ENCODE data around the gene NR4A2. TPM values are rescaled to one million over a fixed set of nuclear protein-coding genes. Genes with fewer than 3 reads are reported as not detected.

The NR4A2 gene
- total RNA-seq, 1 donor from 2014 or later = 4.0 TPM

DNA sequence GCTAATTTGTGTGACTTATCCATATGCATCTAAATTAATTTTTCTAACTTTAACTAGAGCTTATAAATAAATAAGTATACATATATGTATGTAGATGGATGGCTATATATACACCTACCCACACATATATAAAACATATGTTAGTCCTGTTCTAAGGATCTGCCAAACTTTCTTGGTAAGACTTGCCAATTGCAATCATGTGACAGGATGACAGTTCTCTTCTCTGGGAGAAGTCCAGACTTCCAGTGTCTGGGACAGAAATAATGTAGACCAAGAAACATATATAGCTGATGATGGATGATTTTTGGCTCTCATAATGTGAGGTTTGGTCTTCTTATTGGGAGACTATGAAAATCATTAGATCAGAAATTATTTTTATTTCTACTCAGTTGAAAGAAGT is 30.6 kb upstream of the NR4A2 start:
- H3K4me1 ChIP-seq = no peaks in the 10 kb centered on the region
- no peak for DNase-seq
- H3K27me3 ChIP-seq (ENCODE audit: low read depth) = no peaks in the 10 kb centered on the region
- TF ChIP-seq, protein P1, sequence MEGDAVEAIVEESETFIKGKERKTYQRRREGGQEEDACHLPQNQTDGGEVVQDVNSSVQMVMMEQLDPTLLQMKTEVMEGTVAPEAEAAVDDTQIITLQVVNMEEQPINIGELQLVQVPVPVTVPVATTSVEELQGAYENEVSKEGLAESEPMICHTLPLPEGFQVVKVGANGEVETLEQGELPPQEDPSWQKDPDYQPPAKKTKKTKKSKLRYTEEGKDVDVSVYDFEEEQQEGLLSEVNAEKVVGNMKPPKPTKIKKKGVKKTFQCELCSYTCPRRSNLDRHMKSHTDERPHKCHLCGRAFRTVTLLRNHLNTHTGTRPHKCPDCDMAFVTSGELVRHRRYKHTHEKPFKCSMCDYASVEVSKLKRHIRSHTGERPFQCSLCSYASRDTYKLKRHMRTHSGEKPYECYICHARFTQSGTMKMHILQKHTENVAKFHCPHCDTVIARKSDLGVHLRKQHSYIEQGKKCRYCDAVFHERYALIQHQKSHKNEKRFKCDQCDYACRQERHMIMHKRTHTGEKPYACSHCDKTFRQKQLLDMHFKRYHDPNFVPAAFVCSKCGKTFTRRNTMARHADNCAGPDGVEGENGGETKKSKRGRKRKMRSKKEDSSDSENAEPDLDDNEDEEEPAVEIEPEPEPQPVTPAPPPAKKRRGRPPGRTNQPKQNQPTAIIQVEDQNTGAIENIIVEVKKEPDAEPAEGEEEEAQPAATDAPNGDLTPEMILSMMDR (IDR thresholded peaks at IDR 0.05) = no peak
- no peaks in the 10 kb centered on the region for H3K36me3 ChIP-seq
- ATAC-seq = no peak
- intact Hi-C loops (cut with DNase I) = no loop called here
- no peaks in the 10 kb centered on the region for H3K9me3 ChIP-seq
- H3K4me3 ChIP-seq = no peak overlapping the region
- H3K27ac ChIP-seq = no peak overlapping the region

DNA sequence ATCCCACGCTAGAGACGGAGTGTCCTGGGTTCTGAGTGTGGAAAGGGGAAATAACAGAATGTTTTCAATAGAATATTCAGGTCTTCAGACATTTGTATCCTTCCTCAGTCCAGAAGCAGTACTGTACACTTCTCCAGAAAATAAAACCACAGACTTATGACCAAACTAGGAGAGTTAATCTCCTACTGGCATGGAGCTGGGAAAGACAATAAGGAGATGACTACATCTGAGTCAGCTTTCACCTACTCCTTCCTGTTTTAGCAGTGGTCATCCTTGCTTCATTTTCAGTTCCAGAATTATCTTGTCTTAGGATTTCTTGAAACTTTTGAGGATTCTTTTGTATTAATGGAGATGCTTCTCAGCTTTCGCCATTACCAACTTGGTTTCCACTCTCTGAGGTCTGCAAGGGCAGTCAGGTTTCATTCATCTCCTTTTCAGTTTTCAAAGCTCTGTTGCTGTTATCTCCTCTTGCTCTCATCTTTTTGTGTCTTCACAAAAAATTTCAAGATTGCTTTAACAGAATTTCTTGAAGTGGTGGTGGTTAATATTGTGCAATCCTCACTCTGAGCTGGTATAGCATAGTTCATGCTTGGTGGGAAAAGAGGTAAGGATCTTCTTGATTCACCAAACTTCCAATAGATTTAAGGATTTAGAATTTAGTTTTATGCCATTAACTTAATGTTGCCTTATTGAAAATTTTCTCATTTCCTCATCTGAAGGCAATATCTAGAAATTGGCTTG is 23.7 kb upstream of the NR4A2 start:
- TF ChIP-seq, protein P1 (IDR thresholded peaks at IDR 0.05) = no peak
- no peaks in the 10 kb centered on the region for H3K4me1 ChIP-seq
- DNase-seq (no peak), ATAC-seq (peak; percentile 42 to 51)
- H3K27me3 ChIP-seq (ENCODE audit: low read depth) = no peaks in the 10 kb centered on the region
- no peak overlapping the region for H3K27ac ChIP-seq
- H3K9me3 ChIP-seq = no peaks in the 10 kb centered on the region
- H3K36me3 ChIP-seq = no peaks in the 10 kb centered on the region
- intact Hi-C loops (cut with DNase I) = no loop called here
- H3K4me3 ChIP-seq = no peak overlapping the region

DNA sequence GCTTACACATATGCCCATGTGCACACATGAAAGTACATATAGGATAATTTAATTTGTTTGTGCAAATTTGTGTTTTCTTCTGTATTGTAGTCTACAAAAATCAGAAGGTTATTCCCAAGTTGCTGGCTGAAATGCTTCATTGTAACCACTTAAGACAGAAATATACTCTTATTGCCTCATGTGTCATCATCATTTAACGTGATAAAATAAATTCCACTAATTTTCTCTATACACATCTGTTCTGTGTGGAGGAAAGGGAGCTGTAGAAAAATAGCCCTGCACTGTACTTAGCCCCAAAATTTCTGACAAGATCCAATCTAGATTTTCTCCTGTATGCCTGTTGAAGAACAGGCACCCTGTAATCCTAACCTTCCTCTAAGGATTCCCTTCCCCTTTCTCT is 20.4 kb upstream of the NR4A2 start:
- ATAC-seq = no peak
- H3K27me3 ChIP-seq (ENCODE audit: low read depth) = no peaks in the 10 kb centered on the region
- no peak for DNase-seq
- H3K4me3 ChIP-seq = no peak overlapping the region
- no peaks in the 10 kb centered on the region for H3K4me1 ChIP-seq
- H3K9me3 ChIP-seq = no peaks in the 10 kb centered on the region
- TF ChIP-seq, protein P1 (IDR thresholded peaks at IDR 0.05) = no peak
- H3K27ac ChIP-seq = no peak overlapping the region
- no peaks in the 10 kb centered on the region for H3K36me3 ChIP-seq
- intact Hi-C loops (cut with DNase I) = no loop called here

DNA sequence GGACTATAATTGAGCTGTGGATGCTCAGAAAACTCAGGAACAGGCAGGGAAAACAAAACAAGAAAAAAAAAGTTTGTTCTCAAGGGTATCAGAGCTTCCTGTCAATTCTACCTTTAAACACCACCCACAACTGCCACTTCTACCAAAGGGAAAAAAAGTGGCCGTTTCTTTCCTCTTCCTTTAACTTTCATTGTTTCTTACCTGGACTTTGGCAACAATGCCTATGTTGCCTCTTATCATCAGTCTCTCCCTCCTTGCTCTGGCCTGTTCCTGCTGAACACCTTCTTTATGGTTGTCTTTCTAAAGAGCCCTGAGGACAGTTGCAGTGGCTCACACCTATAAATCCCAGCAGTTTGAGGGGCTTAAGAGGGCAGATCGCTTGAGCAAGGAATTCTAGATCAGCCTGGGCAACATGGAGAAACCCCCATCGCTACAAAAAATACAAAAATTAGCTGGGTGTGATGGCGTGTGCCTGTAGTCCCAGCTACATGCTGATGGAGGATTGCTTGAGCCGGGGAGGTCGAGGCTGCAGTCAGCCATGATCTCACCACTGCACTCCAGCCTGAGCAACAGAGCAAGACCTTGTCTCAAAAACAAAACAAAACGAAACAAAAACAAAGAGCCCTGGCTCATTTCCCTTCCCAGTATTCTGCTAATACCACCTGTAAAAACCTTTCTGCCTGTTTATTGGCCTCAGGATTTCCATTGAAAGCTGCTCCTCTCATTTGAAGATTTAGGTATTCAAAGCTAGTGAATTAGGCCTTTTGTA is 18.0 kb upstream of the NR4A2 start:
- no peaks in the 10 kb centered on the region for H3K4me1 ChIP-seq
- DNase-seq (no peak), ATAC-seq (no peak)
- H3K27ac ChIP-seq = no peak overlapping the region
- no peak overlapping the region for H3K4me3 ChIP-seq
- no peaks in the 10 kb centered on the region for H3K27me3 ChIP-seq (ENCODE audit: low read depth)
- intact Hi-C loops (cut with DNase I) = no loop called here
- TF ChIP-seq, protein P1 (IDR thresholded peaks at IDR 0.05) = no peak
- no peaks in the 10 kb centered on the region for H3K9me3 ChIP-seq
- H3K36me3 ChIP-seq = no peaks in the 10 kb centered on the region

DNA sequence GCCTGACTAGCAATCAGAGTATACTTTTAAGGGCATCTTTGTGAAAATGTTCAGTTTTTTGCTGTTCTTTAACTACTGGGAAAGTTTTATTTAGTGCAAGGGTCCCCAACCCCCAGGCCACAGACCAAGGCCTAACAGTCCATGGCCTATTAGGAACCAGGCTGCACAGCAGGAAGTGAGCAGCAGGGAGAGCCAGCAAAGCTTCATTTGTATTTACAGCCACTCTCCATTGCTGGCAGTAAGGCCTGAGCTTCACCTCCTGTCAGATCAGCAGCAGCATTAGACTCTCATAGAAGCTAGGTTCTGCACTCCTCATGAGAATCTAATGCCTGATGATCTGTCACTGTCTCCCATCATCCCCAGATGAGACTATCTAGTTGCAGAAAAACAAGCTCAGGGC is 17.1 kb upstream of the NR4A2 start:
- Histone ChIP-seq H3K27ac (no peak overlapping the region), H3K4me1 (no peaks in the 10 kb centered on the region), H3K36me3 (no peaks in the 10 kb centered on the region), H3K4me3 (no peak overlapping the region), H3K27me3 (ENCODE audit: low read depth) (no peaks in the 10 kb centered on the region), H3K9me3 (no peaks in the 10 kb centered on the region)
- TF ChIP-seq, protein P1 (IDR thresholded peaks at IDR 0.05) = no peak
- intact Hi-C loops (cut with DNase I) = no loop called here
- DNase-seq (no peak), ATAC-seq (no peak)
